Islet precursor cell (in vitro differentiated cells): ENCODE measurements around the gene KRT3.
"Not testable (repeated sequence)": the region's sequence is repeated elsewhere in the genome, so short reads cannot be mapped to it uniquely, and the experiment has no call there.

Source experiments
- DNase-seq: peaks from one replicate; pipeline ENCODE4 v3.0.0-alpha.2; 2018

The KRT3 gene

GRCh38 chr12:52796839-52797528, 1.1 kb upstream of the KRT3 start:
- no peak for DNase-seq

GRCh38 chr12:52796429-52796794, 495 bp upstream of the KRT3 start:
- no peak for DNase-seq

- DNase-seq, result not testable (repeated sequence)
Measured at GRCh38 chr12:52795332-52795674, 614 bp downstream of the KRT3 start.

GRCh38 chr12:52794479-52795331, 1.2 kb downstream of the KRT3 start:
- peak; percentile 80 for DNase-seq

- DNase-seq, result no peak
Measured at GRCh38 chr12:52792185-52793029, 3.5 kb downstream of the KRT3 start.

GRCh38 chr12:52791271-52792184, 4.4 kb downstream of the KRT3 start:
- DNase-seq, result no peak

GRCh38 chr12:52790427-52791270, 5.3 kb downstream of the KRT3 start:
- no peak for DNase-seq

GRCh38 chr12:52789637-52790426, 6.1 kb downstream of the KRT3 start:
- DNase-seq, result no peak

- no peak for DNase-seq
Measured at GRCh38 chr12:52788876-52789636, 6.9 kb downstream of the KRT3 start.

GRCh38 chr12:52788192-52788875, 7.6 kb downstream of the KRT3 start:
- no peak for DNase-seq

- DNase-seq, result no peak
Measured at GRCh38 chr12:52787324-52788191, 8.4 kb downstream of the KRT3 start.

GRCh38 chr12:52784909-52785308, 11.0 kb downstream of the KRT3 start:
- DNase-seq, result no peak

GRCh38 chr12:52783563-52784316, 12.2 kb downstream of the KRT3 start:
- DNase-seq, result no peak

- no peak for DNase-seq
Measured at GRCh38 chr12:52782502-52782901, 13.4 kb downstream of the KRT3 start.

GRCh38 chr12:52781399-52782082, 14.4 kb downstream of the KRT3 start:
- DNase-seq, result no peak

- DNase-seq, result no peak
Measured at GRCh38 chr12:52779914-52780313, 16.0 kb downstream of the KRT3 start.

- no peak for DNase-seq
Measured at GRCh38 chr12:52778833-52779232, 17.1 kb downstream of the KRT3 start.
